H1 (cell line): ENCODE data around the gene FRAT2. TPM values are rescaled to one million over a fixed set of nuclear protein-coding genes. Genes with fewer than 3 reads are reported as not detected.
A peak's percentile ranks its signal among the peaks of the same experiment; 100 is the strongest.

Source experiments
- CHD1 ChIP-seq: IDR thresholded peaks from 2 replicates; pipeline ENCODE4 v1.6.1; 2012; ENCODE audit warnings: low read depth, low read length, improper control_type of control experiment
- CREB1 ChIP-seq: IDR thresholded peaks from 2 replicates; pipeline ENCODE4 v1.6.1; 2012; ENCODE audit warnings: inconsistent platforms
- EGR1 ChIP-seq: IDR thresholded peaks from 2 replicates; pipeline ENCODE4 v1.6.1; 2011; ENCODE audit warnings: low read depth, low read length, borderline replicate concordance
- POLR2AphosphoS5 ChIP-seq: IDR thresholded peaks from 2 replicates; pipeline ENCODE4 v1.6.1; 2011; ENCODE audit warnings: low read depth, low read length
- SIN3A ChIP-seq, 2 experiments: IDR thresholded peaks in 1 of 2; conservative IDR thresholded peaks in 1 of 2; 2 replicates each; pipeline ENCODE4 v1.6.1; 2011 to 2012; ENCODE audit warnings: low read length in 2 of 2, improper control_type of control experiment in 1 of 2, low read depth in 1 of 2, mild to moderate bottlenecking in 1 of 2
- TAF1 ChIP-seq: IDR thresholded peaks from 2 replicates; pipeline ENCODE4 v1.6.1; 2011; ENCODE audit warnings: mild to moderate bottlenecking, low read depth, low read length
- TEAD4 ChIP-seq: IDR thresholded peaks from 2 replicates; pipeline ENCODE4 v1.6.1; 2012; ENCODE audit warnings: low read depth, low read length, inconsistent platforms, mixed read lengths
- YY1 ChIP-seq: IDR thresholded peaks from 2 replicates; pipeline ENCODE4 v1.6.1; 2011; ENCODE audit warnings: low read depth, mild to moderate bottlenecking, low read length
- polyA plus RNA-seq, 7 experiments: library from polyadenylated mRNA; depleted of rRNA in 3 of 7; stranded (reverse) in 5 of 7; unstranded in 2 of 7; fragments of >200 nt in 5 of 7; fragments of 200-250 nt in 2 of 7; gene quantifications; 1 replicate in 5 of 7; 2 replicates in 1 of 7; 4 replicates in 1 of 7; pipeline versions ENCODE4 v1.2.1 to v1.2.3, GENCODE V29; 2011 to 2013; ENCODE audit warnings: missing spikeins in 2 of 7, mixed read lengths in 2 of 7
- total RNA-seq: library from RNA; stranded (reverse); fragmentation: NEBNext Ultra II Directional; extraction: Animal tissue kit (Norgen Biotek cat#: 25700); gene quantifications from 2 replicates; pipeline ENCODE4 v1.2.1, GENCODE V29; 2021
- TF ChIP-seq, protein P1 (sequence below): IDR thresholded peaks from 2 replicates; pipeline ENCODE4 v1.6.1; 2012; ENCODE audit warnings: inconsistent platforms
- TF ChIP-seq, protein P2 (sequence below): fragments of 300-600 bp; sonication (generic); IDR thresholded peaks from 2 replicates; pipeline ENCODE4 v1.7.1; 2012; ENCODE audit warnings: low read length, moderate library complexity, mild to moderate bottlenecking, inconsistent platforms; ENCODE audit not compliant: insufficient replicate concordance

The FRAT2 gene
- total and polyA plus RNA-seq, 2 of the 8 experiments (the other 6 are each of a cell fraction or from before 2014, with no cell fraction given): 47.4 to 83.0 TPM

GRCh38 chr10:97321032-97321803 lies 13.3 kb downstream of the FRAT2 start (continued):
- TF ChIP-seq EGR1: no peak
- TF ChIP-seq SIN3A (conservative IDR thresholded peaks at IDR 0.05 in 1 of 2, IDR thresholded peaks at IDR 0.05 in 1 of 2; ENCODE audit: low read depth in 1 of 2, low read length in 2 of 2): peak in 1 of 2 experiments; percentile 56; a peak in 2 of 4 replicates
- no peak for TF ChIP-seq CREB1
- TF ChIP-seq POLR2AphosphoS5: no peak
- TF ChIP-seq CHD1: no peak
- TF ChIP-seq TAF1: 0 out of 2 replicates have a peak, but pooled peaks have one; percentile 21
- TF ChIP-seq YY1: peak; percentile 70; the same call in 1 of the 2 replicates
- TF ChIP-seq, protein P1, sequence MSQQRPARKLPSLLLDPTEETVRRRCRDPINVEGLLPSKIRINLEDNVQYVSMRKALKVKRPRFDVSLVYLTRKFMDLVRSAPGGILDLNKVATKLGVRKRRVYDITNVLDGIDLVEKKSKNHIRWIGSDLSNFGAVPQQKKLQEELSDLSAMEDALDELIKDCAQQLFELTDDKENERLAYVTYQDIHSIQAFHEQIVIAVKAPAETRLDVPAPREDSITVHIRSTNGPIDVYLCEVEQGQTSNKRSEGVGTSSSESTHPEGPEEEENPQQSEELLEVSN: no peak
- TF ChIP-seq, protein P2, sequence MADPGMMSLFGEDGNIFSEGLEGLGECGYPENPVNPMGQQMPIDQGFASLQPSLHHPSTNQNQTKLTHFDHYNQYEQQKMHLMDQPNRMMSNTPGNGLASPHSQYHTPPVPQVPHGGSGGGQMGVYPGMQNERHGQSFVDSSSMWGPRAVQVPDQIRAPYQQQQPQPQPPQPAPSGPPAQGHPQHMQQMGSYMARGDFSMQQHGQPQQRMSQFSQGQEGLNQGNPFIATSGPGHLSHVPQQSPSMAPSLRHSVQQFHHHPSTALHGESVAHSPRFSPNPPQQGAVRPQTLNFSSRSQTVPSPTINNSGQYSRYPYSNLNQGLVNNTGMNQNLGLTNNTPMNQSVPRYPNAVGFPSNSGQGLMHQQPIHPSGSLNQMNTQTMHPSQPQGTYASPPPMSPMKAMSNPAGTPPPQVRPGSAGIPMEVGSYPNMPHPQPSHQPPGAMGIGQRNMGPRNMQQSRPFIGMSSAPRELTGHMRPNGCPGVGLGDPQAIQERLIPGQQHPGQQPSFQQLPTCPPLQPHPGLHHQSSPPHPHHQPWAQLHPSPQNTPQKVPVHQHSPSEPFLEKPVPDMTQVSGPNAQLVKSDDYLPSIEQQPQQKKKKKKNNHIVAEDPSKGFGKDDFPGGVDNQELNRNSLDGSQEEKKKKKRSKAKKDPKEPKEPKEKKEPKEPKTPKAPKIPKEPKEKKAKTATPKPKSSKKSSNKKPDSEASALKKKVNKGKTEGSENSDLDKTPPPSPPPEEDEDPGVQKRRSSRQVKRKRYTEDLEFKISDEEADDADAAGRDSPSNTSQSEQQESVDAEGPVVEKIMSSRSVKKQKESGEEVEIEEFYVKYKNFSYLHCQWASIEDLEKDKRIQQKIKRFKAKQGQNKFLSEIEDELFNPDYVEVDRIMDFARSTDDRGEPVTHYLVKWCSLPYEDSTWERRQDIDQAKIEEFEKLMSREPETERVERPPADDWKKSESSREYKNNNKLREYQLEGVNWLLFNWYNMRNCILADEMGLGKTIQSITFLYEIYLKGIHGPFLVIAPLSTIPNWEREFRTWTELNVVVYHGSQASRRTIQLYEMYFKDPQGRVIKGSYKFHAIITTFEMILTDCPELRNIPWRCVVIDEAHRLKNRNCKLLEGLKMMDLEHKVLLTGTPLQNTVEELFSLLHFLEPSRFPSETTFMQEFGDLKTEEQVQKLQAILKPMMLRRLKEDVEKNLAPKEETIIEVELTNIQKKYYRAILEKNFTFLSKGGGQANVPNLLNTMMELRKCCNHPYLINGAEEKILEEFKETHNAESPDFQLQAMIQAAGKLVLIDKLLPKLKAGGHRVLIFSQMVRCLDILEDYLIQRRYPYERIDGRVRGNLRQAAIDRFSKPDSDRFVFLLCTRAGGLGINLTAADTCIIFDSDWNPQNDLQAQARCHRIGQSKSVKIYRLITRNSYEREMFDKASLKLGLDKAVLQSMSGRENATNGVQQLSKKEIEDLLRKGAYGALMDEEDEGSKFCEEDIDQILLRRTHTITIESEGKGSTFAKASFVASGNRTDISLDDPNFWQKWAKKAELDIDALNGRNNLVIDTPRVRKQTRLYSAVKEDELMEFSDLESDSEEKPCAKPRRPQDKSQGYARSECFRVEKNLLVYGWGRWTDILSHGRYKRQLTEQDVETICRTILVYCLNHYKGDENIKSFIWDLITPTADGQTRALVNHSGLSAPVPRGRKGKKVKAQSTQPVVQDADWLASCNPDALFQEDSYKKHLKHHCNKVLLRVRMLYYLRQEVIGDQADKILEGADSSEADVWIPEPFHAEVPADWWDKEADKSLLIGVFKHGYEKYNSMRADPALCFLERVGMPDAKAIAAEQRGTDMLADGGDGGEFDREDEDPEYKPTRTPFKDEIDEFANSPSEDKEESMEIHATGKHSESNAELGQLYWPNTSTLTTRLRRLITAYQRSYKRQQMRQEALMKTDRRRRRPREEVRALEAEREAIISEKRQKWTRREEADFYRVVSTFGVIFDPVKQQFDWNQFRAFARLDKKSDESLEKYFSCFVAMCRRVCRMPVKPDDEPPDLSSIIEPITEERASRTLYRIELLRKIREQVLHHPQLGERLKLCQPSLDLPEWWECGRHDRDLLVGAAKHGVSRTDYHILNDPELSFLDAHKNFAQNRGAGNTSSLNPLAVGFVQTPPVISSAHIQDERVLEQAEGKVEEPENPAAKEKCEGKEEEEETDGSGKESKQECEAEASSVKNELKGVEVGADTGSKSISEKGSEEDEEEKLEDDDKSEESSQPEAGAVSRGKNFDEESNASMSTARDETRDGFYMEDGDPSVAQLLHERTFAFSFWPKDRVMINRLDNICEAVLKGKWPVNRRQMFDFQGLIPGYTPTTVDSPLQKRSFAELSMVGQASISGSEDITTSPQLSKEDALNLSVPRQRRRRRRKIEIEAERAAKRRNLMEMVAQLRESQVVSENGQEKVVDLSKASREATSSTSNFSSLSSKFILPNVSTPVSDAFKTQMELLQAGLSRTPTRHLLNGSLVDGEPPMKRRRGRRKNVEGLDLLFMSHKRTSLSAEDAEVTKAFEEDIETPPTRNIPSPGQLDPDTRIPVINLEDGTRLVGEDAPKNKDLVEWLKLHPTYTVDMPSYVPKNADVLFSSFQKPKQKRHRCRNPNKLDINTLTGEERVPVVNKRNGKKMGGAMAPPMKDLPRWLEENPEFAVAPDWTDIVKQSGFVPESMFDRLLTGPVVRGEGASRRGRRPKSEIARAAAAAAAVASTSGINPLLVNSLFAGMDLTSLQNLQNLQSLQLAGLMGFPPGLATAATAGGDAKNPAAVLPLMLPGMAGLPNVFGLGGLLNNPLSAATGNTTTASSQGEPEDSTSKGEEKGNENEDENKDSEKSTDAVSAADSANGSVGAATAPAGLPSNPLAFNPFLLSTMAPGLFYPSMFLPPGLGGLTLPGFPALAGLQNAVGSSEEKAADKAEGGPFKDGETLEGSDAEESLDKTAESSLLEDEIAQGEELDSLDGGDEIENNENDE: no peak
- TF ChIP-seq TEAD4: no peak
